GM19239 (cell line): ENCODE results near the gene DCBLD2.
A peak's percentile ranks its signal among the peaks of the same experiment; 100 is the strongest.

Experiments used
- DNase-seq: peaks from one replicate; pipeline ENCODE4 v3.0.0; 2011; ENCODE audit warnings: low spot score; ENCODE audit not compliant: insufficient read length
- FAIRE-seq: peaks from 2 replicates; lab custom pipeline; 2011; peaks lifted over from hg19 to GRCh38; lab: Jason Lieb, UNC

Gene DCBLD2

DNA sequence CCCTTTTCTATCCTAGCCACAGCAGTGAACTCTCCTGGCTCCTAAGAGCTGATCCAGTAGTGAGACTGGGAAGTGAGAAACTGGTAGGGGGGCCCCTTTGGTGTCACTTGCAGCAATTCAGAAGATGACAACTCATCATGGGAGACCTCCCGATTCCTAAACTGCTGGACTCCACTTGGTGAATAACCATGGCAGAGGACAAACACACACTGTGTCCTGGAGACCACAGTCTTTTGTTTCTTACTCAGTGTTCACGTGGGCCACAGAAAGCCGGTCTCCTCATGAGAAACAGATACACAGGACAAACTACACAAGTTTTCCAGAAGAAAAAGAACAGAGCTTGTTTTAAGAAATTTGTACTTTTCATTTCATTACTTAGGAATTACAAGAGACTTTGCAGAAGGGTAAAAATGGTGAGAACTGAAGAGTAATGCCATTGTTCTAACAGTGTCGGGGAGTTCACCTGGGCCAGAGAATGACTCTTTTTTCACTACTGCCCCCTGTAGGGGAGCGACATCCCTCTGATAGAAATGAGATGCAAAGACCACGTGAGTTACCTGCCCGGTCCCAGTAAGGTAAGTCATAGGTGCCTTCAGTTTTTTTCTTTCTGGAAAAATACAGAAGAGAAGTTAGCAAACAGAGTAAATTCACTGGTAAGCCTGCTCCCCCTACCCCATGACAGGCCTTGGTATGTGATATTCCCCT, 100.3 kb downstream of the DCBLD2 start:
- FAIRE-seq (no peak), DNase-seq (no peak)

DNA sequence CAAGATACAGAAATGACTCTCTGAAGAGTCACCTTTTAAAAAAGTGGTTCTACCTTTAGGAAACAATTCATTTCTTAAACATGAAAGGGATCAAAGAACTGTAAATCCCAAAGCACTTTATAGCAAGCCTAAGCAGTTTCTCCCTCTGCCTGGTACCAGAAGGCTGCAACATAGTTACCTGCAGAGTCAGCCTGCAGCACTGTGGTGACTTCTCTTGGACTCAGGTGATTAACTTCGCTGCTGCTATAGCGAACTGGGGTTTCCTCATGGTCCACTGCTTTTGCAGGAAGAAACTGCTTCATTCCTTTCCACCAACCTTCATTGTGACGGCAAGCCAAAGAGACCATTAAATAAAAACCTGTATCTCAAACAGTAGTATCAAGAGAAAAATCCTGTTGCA, 101.1 kb downstream of the DCBLD2 start:
- FAIRE-seq (no peak), DNase-seq (no peak)

DNA sequence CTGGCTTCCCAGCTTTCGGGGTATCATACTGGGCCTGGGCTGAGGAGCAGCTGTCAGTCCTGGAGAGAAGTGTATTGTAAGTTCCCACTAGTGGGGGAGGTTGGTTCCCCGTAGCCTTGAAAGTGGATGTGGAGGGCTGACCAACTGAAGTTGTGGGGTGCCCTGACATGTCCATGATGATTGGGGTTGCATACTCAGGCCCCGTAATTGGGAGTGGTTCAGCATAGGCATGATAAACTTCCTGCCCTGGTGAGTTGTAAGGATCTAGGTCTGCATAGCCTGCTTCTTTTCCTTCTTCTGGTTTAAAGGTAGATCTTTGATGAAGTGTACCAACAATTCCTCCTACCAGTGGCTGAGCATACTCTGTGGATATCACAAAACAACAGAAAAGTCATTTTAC, 102.0 kb downstream of the DCBLD2 start:
- no peak for FAIRE-seq
- no peak for DNase-seq

DNA sequence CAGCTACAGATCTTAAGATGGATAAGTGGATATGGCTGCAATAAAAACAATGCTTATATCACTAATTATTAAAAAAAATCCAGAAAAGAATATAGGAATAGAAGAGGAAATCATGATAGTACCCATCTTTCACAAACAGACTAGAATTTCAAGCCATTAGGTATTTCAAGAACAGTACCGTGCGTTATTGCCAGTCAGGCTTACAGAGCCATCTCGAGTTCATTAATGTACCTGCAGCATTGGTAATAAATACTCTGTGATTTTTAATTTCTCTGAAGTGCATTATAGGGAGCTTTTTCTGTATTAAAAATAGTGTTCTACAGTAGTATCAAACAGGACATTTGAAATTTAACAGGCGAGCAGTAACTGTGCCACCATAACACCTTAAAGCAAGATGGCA, 102.7 kb downstream of the DCBLD2 start:
- FAIRE-seq, result no peak
- no peak for DNase-seq

DNA sequence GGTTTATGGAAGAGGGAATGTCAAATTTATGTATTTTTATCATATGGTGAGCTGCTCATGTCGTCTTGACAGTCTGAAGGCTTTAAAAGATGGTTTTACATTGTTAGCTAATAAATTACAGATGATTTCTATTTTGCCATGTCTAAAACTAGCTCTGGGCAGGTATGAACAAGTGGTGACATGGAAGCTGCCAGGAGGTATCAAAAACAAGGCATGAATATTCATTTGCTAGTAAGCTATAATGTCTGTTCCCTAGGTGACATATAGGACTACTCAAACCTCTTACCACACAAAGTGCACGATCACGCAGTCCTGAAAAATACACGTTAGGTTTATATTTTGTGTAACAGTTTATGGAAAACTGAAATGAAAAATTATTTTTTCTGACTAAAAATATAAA, 103.6 kb downstream of the DCBLD2 start:
- DNase-seq (no peak), FAIRE-seq (no peak)

DNA sequence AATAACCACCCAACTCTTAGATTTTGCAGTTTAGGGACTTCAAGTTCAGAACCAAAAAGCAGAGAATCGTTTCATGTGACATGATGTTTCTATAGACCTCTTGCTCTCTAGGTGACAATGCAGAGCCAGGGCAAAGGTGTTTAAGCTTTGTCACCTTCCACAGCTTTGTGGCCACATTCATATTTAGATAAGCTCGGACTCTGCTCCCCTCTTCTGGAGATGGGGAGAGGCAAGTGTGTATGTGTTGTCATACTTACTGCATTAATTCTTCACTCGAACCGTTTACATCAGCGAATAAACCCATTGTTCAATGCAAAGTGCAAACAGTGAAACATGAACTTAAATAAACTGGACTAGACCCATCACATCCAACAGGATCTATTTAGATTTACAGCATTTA, 105.2 kb downstream of the DCBLD2 start:
- DNase-seq (no peak), FAIRE-seq (no peak)

DNA sequence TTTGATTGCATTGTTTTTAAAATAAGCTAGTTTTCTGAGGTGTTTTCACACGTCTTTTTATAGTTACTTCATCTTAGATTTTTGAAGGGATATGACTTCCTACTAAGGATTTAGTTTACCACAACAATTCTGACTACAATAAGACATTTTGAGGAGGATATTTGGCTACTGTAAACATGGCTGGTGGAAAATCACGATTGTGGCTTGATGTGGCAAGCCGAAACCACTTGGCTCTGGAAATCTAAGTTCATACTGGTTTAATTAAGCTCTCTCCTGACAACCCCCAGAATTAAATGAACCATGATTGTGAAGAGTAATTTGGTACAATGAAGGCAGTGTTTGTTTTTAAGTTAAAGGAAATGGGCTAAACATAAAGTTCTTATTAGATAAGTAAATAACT, 107.5 kb downstream of the DCBLD2 start:
- no peak for FAIRE-seq
- no peak for DNase-seq

DNA sequence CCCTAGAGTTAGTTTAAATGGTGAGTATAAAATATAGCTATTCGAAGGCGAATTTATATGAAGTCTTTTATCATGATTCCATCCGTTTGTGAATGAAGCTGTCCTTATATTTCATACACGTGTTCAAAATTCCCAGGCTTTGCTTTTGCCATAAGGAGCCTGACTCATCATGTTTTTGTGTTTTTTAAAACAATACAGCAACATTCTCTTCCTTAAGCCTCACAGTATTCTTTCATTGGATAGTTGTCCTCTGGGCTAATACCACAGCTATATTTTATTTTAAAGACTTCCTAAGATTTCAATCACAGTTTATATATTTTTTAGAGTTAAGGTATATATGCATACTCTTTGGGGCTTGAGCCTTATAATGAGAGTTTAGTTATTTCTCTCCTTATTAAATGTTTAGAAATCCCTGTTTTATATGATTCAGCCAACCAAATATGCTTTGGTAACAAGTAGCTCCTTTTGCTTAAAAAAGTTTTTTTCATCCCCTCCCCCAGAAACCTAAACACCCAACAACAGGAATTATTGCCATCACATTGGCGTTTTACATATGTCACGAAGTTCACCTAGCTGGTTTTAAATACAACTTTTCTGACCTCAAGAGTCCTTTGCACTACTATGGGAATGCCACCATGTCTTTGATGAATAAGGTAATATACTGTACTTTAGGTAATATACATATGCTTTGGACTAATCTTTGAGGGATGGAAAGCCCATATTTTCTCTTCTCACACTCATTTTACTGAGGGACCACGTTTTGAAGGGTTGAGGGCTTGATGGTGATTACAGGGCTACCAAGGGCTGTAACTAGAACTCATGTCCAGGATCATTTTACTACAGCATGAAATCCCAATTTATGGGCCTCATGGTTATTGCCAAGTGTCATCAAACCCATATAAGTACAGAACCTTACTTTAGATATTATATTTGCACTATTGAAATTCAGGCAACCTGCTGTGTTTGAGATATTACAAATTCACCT, 109.9 kb downstream of the DCBLD2 start:
- no peak for FAIRE-seq
- no peak for DNase-seq

DNA sequence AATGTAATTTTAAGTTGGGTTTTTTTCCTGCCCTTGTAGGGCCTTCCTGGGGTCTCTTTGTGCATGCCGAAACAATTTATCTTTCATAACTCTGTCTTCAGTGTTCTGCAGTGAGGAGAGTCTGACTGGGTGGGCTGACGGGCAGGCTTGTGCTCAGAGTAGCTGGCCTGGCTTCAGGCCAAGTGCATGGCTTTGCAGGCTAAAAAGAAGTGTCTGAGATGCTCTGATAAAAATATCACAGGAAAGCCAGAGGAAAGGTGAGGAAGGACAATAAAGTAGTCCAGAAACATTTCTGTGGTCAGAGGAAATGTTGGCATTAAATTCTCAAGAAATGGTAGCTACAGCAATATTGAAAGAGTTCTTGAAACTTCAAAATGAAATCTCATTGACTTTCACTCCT, 112.8 kb downstream of the DCBLD2 start:
- DNase-seq (no peak), FAIRE-seq (no peak)

DNA sequence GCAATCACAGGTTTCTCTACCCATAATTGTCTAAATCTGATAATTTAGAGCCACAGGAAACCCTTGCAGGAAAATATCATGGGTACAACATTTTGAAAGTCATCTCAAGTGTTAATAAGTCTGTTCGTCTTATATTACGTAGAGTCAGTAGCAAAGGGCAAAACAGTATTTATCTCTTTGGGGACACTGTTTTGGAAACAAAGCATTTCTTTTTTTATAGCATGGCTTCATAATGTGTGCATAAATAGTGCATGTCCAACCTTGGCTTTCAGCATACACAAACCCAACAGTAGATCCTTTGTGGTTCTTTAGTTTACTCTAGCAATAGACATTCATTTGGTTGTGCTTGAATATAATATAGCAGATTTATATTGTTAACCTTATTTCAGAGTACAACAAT, 114.3 kb downstream of the DCBLD2 start:
- no peak for DNase-seq
- FAIRE-seq, result peak; percentile 33

DNA sequence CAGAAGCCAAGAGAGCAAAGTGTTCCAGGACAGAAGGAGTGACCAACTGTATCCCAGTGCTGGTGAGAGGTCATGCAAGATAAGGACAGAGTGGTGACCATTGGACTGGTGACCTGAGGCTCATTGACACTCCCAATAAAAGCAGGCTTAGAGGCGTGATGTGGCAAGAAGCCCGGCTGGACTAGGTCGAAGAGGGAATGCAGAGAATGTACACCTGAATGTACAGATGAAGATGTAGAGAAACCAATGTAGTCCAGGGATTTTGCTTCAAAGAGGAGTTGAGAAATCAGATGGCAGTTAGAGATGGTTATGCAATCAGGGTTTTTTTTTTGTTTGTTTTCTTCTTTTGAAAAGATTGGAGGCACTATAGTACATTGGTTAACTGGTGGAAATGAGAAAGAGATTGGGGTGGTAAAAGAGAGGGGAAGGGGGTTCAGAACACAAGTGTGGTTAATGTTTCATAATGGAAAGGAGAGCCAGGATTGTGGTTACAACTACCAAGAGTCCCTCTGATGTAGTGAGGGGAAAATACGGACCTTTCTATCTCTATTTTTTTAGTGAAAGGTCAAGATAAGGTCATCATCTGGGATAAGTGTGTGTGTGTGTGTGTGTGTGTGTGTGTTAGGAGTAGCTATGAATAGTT, 115.0 kb downstream of the DCBLD2 start:
- DNase-seq (no peak), FAIRE-seq (no peak)

DNA sequence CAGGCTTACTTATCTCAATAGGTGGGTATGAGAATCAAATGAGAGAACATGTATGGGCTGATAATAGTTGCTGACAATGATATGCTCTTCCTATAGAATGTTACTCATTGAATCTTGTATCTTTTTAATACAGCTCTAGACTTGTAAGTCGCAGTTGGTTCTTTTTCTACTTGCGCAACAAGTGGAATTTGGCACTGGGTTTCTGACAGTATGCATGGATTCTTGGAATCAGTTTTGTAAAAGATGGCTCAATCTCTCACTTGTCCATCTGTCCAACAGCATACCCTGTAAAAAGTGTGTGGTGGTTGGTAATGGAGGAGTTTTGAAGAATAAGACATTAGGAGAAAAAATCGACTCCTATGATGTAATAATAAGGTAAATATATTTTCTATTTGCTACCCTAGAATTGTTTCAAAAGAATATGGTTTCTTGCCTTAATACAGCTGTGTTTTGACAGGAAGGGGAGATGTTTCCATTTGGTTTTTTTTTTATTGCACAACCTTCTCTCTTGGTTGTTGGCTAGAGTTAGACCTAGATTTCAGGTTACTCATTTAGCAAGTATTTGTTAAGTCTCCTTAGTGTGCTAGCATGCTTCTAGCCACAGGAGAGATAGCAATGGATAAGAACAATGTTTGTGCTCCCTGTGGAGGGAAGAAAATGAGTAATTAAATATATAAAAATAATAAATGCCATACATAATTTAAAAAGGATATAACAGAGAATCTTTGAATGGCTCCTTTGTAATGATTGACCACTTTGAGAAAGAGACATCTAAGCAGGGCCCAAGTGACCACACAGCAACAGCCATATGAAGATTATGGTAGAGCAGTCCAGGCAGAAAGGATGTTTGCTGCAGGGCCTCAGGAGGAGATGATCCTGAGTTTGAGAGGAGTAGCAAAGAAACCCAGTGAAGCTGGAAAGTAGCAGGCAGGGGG, 116.6 kb downstream of the DCBLD2 start:
- FAIRE-seq, result no peak
- no peak for DNase-seq

DNA sequence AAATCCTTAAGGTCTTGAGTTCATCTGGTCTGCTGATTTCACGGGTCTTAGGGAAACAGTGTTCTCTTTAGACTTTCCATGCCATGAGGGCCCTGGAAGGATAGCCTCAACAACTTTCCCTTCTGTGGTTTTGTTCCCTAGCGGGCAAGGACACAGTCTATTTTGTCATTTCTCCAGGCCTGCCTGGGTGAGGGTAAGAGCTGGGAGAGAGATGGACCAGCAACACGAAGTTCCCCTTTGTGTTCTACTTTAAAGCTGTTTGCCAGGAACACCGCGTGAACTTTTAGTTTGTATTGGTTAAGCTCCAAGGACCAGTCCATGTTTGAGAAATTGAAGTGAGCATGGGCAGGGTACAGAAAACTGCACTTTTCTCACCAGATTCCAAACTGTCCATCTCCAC, 117.5 kb downstream of the DCBLD2 start:
- FAIRE-seq (no peak), DNase-seq (no peak)

DNA sequence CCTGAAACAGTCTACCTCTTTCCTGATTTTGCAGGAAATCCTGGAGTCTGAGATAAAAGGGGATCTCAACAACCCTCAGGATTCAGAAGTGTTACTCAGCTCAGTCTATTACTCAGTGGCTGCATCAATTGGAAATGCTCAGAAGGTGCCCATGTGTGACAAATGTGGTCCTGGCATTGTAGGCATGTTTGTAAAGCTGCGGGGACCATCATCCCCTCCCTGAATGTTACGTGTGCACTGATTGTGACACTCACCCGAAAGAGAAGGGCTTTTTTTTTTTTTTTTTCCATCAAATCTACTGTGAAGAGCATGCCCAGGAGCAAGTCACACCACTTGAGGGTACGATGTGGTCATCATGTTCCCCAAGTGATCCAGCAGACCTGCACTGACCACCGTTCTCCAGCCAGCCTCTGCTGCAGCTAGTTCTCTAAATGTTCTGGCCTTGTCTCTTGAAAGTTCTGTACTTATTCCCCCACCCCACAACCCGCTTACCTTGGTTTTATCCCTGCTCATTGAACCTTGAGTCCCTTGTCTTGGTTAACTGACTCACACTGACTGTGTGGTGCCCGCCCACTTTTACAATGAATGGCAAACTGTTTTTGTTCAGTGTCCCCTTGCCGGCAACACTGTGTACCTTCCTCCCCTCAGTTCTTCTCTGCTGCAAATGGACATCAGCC, 118.5 kb downstream of the DCBLD2 start:
- no peak for FAIRE-seq
- no peak for DNase-seq

DNA sequence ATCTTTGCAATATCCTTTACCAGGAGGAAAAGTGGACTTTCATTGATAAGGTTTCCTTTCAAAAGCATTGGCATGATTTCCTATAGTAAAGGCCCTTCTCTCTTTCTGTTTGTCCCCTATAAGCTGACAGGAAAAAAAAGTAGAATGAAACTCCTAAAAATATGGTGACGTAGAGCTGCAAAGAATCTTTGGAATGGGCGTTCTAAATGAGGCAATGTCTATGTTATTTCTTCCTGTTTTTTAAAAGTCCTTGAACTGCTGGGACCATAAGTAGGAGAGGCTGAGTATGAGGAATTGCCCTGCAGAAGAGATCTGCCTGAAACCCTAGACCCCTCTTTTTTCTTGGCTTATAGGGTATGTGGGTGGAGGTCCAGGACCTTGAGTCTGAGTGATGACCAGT, 121.2 kb downstream of the DCBLD2 start:
- DNase-seq, result no peak
- no peak for FAIRE-seq

DNA sequence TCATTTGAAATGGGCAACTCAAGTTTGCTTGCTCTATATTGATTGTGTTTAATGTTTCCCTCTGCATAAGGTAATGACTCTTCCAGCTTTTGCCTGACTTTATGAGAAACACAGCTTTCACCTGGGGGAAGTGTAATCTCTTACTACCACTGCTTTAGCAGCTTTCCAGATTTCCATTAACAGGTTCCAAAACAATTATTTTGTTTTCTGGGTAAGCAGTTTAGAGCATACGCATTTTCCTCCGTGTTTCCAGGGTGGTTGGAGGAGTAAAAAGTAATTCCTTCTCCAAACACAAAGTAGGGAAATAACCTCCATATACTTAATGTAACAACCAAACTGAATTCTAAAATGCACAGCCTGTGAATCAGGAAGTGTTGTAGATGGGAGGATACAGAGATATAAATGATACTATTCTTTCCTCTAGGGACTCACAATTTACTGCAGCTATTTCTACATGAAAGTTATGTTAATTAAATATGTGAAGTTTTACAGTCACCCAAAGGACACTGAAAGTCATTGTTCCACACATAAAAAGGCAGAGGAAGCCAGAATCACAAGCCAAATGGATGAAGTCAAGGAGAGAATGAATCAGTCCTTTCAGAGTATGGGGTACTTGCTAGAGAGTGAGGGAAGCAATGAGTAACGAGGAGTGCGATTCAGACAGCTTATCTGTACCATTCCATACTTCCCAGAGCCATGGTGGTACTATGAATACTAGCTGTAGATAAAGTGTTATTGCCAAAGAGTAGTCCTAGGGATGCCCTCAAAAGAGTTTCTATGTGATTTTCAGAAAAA, 121.8 kb downstream of the DCBLD2 start:
- DNase-seq (no peak), FAIRE-seq (no peak)

DNA sequence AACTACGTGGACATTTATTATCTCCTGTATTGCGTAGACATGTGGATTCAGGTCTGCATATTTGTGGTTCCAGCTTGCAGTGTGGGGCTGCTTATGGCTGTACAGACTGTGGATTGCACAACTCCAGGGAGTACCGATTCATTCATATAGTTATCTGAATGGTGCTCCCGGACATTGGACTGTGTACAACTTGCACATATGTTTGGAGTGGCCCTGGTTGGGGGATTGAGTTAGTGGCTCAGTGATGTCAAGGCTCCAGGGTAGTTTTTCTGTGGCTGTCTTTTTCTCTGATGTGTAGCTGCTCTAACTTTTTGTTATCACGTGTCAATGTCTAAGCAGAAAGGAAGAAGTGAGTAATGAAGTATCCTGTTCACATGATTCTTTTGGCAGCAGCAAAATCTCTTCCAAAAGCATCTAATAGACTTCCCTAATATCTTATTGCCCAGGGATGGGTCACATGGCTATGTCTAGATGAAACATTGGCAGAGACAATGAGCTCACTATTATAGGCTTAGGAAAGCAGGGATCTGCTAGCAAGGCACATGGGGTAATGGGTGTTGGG, 122.6 kb downstream of the DCBLD2 start:
- DNase-seq (no peak), FAIRE-seq (no peak)

DNA sequence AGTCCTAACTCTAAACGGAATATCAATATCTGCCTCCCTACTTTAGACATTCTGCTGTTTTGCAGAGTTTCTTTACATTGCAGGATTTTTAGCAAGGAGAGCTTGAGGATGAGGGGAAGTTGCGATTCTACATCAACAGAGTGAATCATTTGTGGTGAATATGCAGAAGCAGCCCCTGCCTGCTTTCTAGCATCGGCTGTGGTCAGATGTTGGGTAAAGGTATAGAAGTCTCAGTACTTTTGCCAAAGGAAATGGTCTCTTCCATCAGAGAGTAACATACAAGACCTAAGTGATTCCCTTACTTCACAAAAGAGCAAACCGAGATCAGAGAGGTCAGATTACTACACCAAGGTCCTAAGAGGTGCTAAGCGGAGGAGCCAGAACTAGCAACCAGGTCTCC, 123.1 kb downstream of the DCBLD2 start:
- FAIRE-seq, result no peak
- DNase-seq, result no peak
